ENCODE data around the gene GSG1. TPM values are rescaled to one million over a fixed set of nuclear protein-coding genes. Genes with fewer than 3 reads are reported as not detected.

Gene GSG1
- total and polyA plus RNA-seq, 2 of the 8 experiments (the other 6 are each of a cell fraction or from before 2014, with no cell fraction given): 0.89 to 1.4 TPM

DNA sequence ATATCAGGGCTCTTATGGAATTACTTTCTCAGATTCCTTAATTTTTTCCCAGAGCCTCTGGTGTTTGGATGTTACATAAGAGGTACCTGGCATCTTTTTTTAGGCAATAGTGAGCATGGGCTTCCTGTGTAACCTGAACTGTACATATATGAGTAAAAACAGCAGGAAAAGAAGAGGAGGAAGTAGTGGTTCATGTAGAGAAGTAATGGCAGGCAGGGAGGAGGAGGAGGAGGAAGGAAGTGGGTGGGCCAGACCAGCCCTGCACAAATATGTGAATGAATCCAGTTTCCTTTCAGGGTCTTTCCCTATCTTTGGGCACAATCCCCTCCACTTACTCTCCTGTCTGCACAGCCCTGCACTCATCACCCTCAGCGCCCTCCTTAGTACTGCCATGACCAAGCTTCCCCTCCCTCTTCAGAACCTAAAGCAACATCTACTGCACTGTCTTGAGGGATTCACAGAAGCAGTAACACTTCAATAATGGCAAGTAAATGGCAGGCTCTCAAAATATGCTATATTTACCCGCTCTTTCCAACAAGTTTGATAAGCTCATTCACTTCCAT, 40.9 kb upstream of the GSG1 start:
- Histone ChIP-seq H2BK20ac (ENCODE audit: low read length) (no peak overlapping the region), H3K4me2 (ENCODE audit: insufficient read depth in 1 of 2, low read depth in 2 of 2, low read length in 2 of 2) (no peak overlapping the region), H4K91ac (replicated peaks; ENCODE audit: insufficient read length, low read length) (no peak overlapping the region), H3K4ac (replicated peaks; ENCODE audit: insufficient read length, low read depth, low read length) (no peak overlapping the region), H2BK5ac (ENCODE audit: low read depth, low read length) (no peak overlapping the region), H3K36me3 (ENCODE audit: control insufficient read depth in 2 of 4, insufficient read depth in 4 of 4, low read length in 3 of 4) (no peaks in the 10 kb centered on the region), H3K4me1 (replicated peaks in 1 of 4; ENCODE audit: control insufficient read depth in 3 of 4, insufficient read depth in 4 of 4, low read length in 3 of 4) (no peaks in the 10 kb centered on the region), H2AFZ (ENCODE audit: low read length) (no peak overlapping the region), H2AK5ac (ENCODE audit: low read depth, low read length) (no peak overlapping the region), H3K23ac (ENCODE audit: insufficient read length) (no peak overlapping the region), H3K14ac (ENCODE audit: insufficient read length) (no peak overlapping the region), H4K20me1 (replicated peaks in 1 of 2; ENCODE audit: control insufficient read depth in 1 of 2, insufficient read depth in 2 of 2, low read length in 2 of 2) (no peaks in the 10 kb centered on the region), H4K5ac (ENCODE audit: insufficient read length, low read depth, low read length) (no peak overlapping the region), H3K79me1 (ENCODE audit: low read depth, low read length) (no peaks in the 10 kb centered on the region), H2BK15ac (ENCODE audit: low read length) (no peak overlapping the region), H3K18ac (ENCODE audit: extremely low read depth, low read length) (no peak overlapping the region), H3K9me3 (ENCODE audit: insufficient read depth in 2 of 2, low read depth in 1 of 2, low read length in 1 of 2) (0 out of 4 replicates have a peak, but pooled peaks cover 0 to 2% of the 10 kb centered on the region in 2 experiments), H3K56ac (replicated peaks; ENCODE audit: insufficient read length, low read depth, low read length) (no peak overlapping the region), H3K9ac (replicated peaks in 1 of 4; ENCODE audit: extremely low read depth in 1 of 4, low read depth in 3 of 4, low read length in 3 of 4) (no peak overlapping the region), H3K27me3 (replicated peaks in 1 of 4; ENCODE audit: control insufficient read depth in 3 of 4, extremely low read depth in 1 of 4, insufficient read depth in 3 of 4, low read length in 3 of 4) (no peaks in the 10 kb centered on the region), H3K4me3 (ENCODE audit: extremely low read depth in 1 of 4, insufficient read depth in 2 of 4, low read depth in 3 of 4, low read length in 4 of 4) (no peak overlapping the region), H2BK120ac (replicated peaks; ENCODE audit: low read depth, low read length) (no peak overlapping the region), H4K8ac (ENCODE audit: extremely low read depth, insufficient read depth, low read length) (no peak overlapping the region), H3K27ac (ENCODE audit: low read depth, low read length) (no peak overlapping the region), H2BK12ac (ENCODE audit: low read depth, low read length) (no peak overlapping the region), H3K23me2 (ENCODE audit: low read depth, low read length) (peaks cover 16% of the 10 kb centered on the region; the same call in 1 of the 2 replicates), H3K79me2 (ENCODE audit: control insufficient read depth in 1 of 2, insufficient read depth in 2 of 2, low read length in 2 of 2) (no peaks in the 10 kb centered on the region)
- ChIA-PET CTCF (ENCODE audit: partially characterized antibody) (interaction anchor here (1.0 to 1.3 kb wide), 3 partner anchors 27 to 158 kb away, joined by 3 read pairs; no protein-coding TSS in a partner anchor), POLR2A (ENCODE audit: partially characterized antibody) (no interaction called here)
- no peak for DNase-seq (ENCODE audit: low read depth in 1 of 2, low spot score in 2 of 2)
- FAIRE-seq: no peak
- WGBS, 2 experiments (ENCODE audit: extremely low coverage in 1 of 2, insufficient coverage in 1 of 2, insufficient read length in 1 of 2, insufficient replicate concordance in 2 of 2, low coverage in 1 of 2, low lambda C conversion rate in 2 of 2, missing lambda C conversion rate in 1 of 2): 72% methylated on average over 2 of the region's 2 CpGs; no CpG with 5 or more reads in 1 of the 2 experiments
- TF ChIP-seq HDAC6 (IDR thresholded peaks at IDR 0.05; ENCODE audit: low read depth, low read length) (no peak), ASH2L (IDR thresholded peaks at IDR 0.05; ENCODE audit: low read length) (no peak), ZNF274 (IDR thresholded peaks at IDR 0.05; ENCODE audit: borderline replicate concordance, extremely low read depth, low read length) (no peak), SIRT6 (IDR thresholded peaks at IDR 0.05; ENCODE audit: low read length) (no peak), TBP (IDR thresholded peaks at IDR 0.05; ENCODE audit: low read depth, low read length) (no peak), GTF2F1 (IDR thresholded peaks at IDR 0.05; ENCODE audit: borderline replicate concordance, low read depth, low read length) (no peak), RXRA (IDR thresholded peaks at IDR 0.05; ENCODE audit: insufficient read depth, low read depth, low read length) (no peak), RFX5 (IDR thresholded peaks at IDR 0.05; ENCODE audit: borderline replicate concordance, low read depth, low read length) (no peak), CBX8 (IDR thresholded peaks at IDR 0.05; ENCODE audit: borderline replicate concordance, low read depth, low read length) (no peak)

All from H1 (cell line).